ENCODE results near the gene AHSA1.

AHSA1 gene

GRCh38 chr14:77457115-77457521, 775 bp upstream of the AHSA1 start:
- no peak for DNase-seq (ENCODE audit: extremely low read depth, low read depth)
- peak overlapping the region; percentile 94 for H3K4me3 ChIP-seq (replicated peaks; ENCODE audit: low read depth, low read length)
- TF ChIP-seq CTCF (IDR thresholded peaks at IDR 0.05; ENCODE audit: low read depth, low read length, missing control alignments): no peak

GRCh38 chr14:77458249-77458950, 507 bp downstream of the AHSA1 start:
- no peak for DNase-seq (ENCODE audit: extremely low read depth, low read depth)
- H3K4me3 ChIP-seq (replicated peaks; ENCODE audit: low read depth, low read length): peak overlapping the region; percentile 94
- TF ChIP-seq CTCF (IDR thresholded peaks at IDR 0.05; ENCODE audit: low read depth, low read length, missing control alignments): no peak

- H3K4me3 ChIP-seq (replicated peaks; ENCODE audit: low read depth, low read length): peak overlapping the region; percentile 94
- TF ChIP-seq CTCF (IDR thresholded peaks at IDR 0.05; ENCODE audit: low read depth, low read length, missing control alignments): peak; percentile 70
- DNase-seq (ENCODE audit: extremely low read depth, low read depth): peak; percentile 45
Observed at GRCh38 chr14:77459072-77459723, 1.3 kb downstream of the AHSA1 start.

GRCh38 chr14:77467801-77468200, 9.9 kb downstream of the AHSA1 start:
- no peak for TF ChIP-seq CTCF (IDR thresholded peaks at IDR 0.05; ENCODE audit: low read depth, low read length, missing control alignments)
- no peak overlapping the region for H3K4me3 ChIP-seq (replicated peaks; ENCODE audit: low read depth, low read length)
- no peak for DNase-seq (ENCODE audit: extremely low read depth, low read depth)

GRCh38 chr14:77469067-77469505, 11.2 kb downstream of the AHSA1 start:
- no peak for TF ChIP-seq CTCF (IDR thresholded peaks at IDR 0.05; ENCODE audit: low read depth, low read length, missing control alignments)
- no peak overlapping the region for H3K4me3 ChIP-seq (replicated peaks; ENCODE audit: low read depth, low read length)
- no peak for DNase-seq (ENCODE audit: extremely low read depth, low read depth)

GRCh38 chr14:77469539-77469938, 11.6 kb downstream of the AHSA1 start:
- no peak for TF ChIP-seq CTCF (IDR thresholded peaks at IDR 0.05; ENCODE audit: low read depth, low read length, missing control alignments)

More at GRCh38 chr14:77469539-77469938, 11.6 kb downstream of the AHSA1 start:
- no peak overlapping the region for H3K4me3 ChIP-seq (replicated peaks; ENCODE audit: low read depth, low read length)
- no peak for DNase-seq (ENCODE audit: extremely low read depth, low read depth)

Data from HFF-Myc (cell line).